HepG2 (cell line): Measurements from ENCODE around the gene EFNA2. TPM values are rescaled to one million over a fixed set of nuclear protein-coding genes. Genes with fewer than 3 reads are reported as not detected.

ENCODE experiments used
- CREB3 ChIP-seq: sonication (generic); formaldehyde crosslinking; IDR thresholded peaks from 2 replicates; pipeline ENCODE4 v1.5.0; 2020; ENCODE audit warnings: missing genetic modification reagents
- HMGXB4 ChIP-seq, 2 experiments: sonication (generic) in 1 of 2; formaldehyde crosslinking in 1 of 2; IDR thresholded peaks; 2 replicates each; pipeline versions ENCODE4 v1.4.0 to v1.6.1; 2018 to 2020; ENCODE audit warnings: missing genetic modification reagents in 2 of 2, borderline replicate concordance in 1 of 2, low read depth in 1 of 2, mild to moderate bottlenecking in 1 of 2, missing biosample characterization in 1 of 2
- MAZ ChIP-seq, 2 experiments: sonication (generic) in 1 of 2; formaldehyde crosslinking in 1 of 2; IDR thresholded peaks; 2 replicates each; pipeline versions ENCODE4 v1.5.0 to v1.6.1; 2012 to 2020; ENCODE audit warnings: low read depth in 2 of 2, mild to moderate bottlenecking in 2 of 2, borderline replicate concordance in 1 of 2, improper control_type of control experiment in 1 of 2, low read length in 1 of 2, missing genetic modification reagents in 1 of 2, moderate library complexity in 1 of 2
- MXI1 ChIP-seq: IDR thresholded peaks from 3 replicates; pipeline ENCODE4 v1.6.1; 2012; ENCODE audit warnings: low read depth, low read length, inconsistent platforms, borderline replicate concordance
- NFIB ChIP-seq: sonication (generic); formaldehyde crosslinking; IDR thresholded peaks from 2 replicates; pipeline ENCODE4 v1.9.0; 2021; ENCODE audit warnings: missing genetic modification reagents, mild to moderate bottlenecking, borderline replicate concordance
- REST ChIP-seq, 2 experiments: IDR thresholded peaks; 2 replicates each; pipeline ENCODE4 v1.6.1; 2011 to 2012; ENCODE audit warnings: low read length in 2 of 2, borderline replicate concordance in 1 of 2, low read depth in 1 of 2, mild to moderate bottlenecking in 1 of 2, moderate library complexity in 1 of 2
- RORA ChIP-seq: sonication (generic); formaldehyde crosslinking; IDR thresholded peaks from 2 replicates; pipeline ENCODE4 v1.5.0; 2020; ENCODE audit warnings: mild to moderate bottlenecking, missing genetic modification reagents, moderate library complexity
- RXRB ChIP-seq: IDR thresholded peaks from 2 replicates; pipeline ENCODE4 v1.6.1; 2016; ENCODE audit warnings: borderline replicate concordance, missing genetic modification reagents, missing compliant biosample characterization
- THRA ChIP-seq: sonication (generic); formaldehyde crosslinking; IDR thresholded peaks from 2 replicates; pipeline ENCODE4 v1.4.0; 2020; ENCODE audit warnings: missing genetic modification reagents, borderline replicate concordance
- THYN1 ChIP-seq: sonication (generic); formaldehyde crosslinking; IDR thresholded peaks from 2 replicates; pipeline ENCODE4 v1.8.1; 2023; ENCODE audit warnings: low read depth, mild to moderate bottlenecking, moderate library complexity, missing genetic modification reagents, borderline replicate concordance
- ZMAT3 ChIP-seq: sonication (generic); formaldehyde crosslinking; conservative IDR thresholded peaks from 2 replicates; pipeline ENCODE4 v1.7.0; 2021; ENCODE audit warnings: missing genetic modification reagents
- ZNF451 ChIP-seq: sonication (generic); formaldehyde crosslinking; IDR thresholded peaks from 2 replicates; pipeline ENCODE4 v1.5.0; 2020; ENCODE audit warnings: mild to moderate bottlenecking, missing genetic modification reagents
- ZNF550 ChIP-seq: sonication (generic); formaldehyde crosslinking; IDR thresholded peaks from 2 replicates; pipeline ENCODE4 v1.4.0; 2020; ENCODE audit warnings: mild to moderate bottlenecking, missing genetic modification reagents, borderline replicate concordance
- ZSCAN12 ChIP-seq: sonication (generic); formaldehyde crosslinking; IDR thresholded peaks from 2 replicates; pipeline ENCODE4 v1.9.0; 2021; ENCODE audit warnings: mild to moderate bottlenecking, missing genetic modification reagents
- polyA plus RNA-seq, 8 experiments: library from polyadenylated mRNA; depleted of rRNA in 3 of 8; stranded (reverse) in 7 of 8; unstranded in 1 of 8; fragments of >200 nt; fragmentation: Illumina TruSeq in 4 of 8; extraction: Trizol in 4 of 8; gene quantifications; 2 replicates each; pipeline versions ENCODE4 v1.2.1 to v1.2.3, GENCODE V29; 2011 to 2016; ENCODE audit warnings: low read depth in 4 of 8, missing spikeins in 1 of 8, mixed read lengths in 1 of 8; ENCODE audit not compliant: insufficient read depth in 1 of 8
- total RNA-seq, 5 experiments: library from RNA; depleted of rRNA; stranded (reverse); fragments of >200 nt; fragmentation: Illumina TruSeq; extraction: Trizol; gene quantifications; 2 replicates each; pipeline ENCODE4 v1.2.3, GENCODE V29; 2016; ENCODE audit warnings: low read depth in 1 of 5

The EFNA2 gene
- total and polyA plus RNA-seq, 2 of the 13 experiments (the other 11 are each of a cell fraction or from before 2014, with no cell fraction given): 6.0 to 9.9 TPM

- TF ChIP-seq MAZ (IDR thresholded peaks at IDR 0.05; ENCODE audit: borderline replicate concordance, low read depth, low read length): no peak
- TF ChIP-seq MAZ (CRISPR knock-in tag; IDR thresholded peaks at IDR 0.05; ENCODE audit: low read depth): no peak
- TF ChIP-seq THYN1 (CRISPR knock-in tag): no peak
- TF ChIP-seq THRA: peak; percentile 18; the same call in 1 of the 2 replicates
- no peak; the same call in 2 of the 3 replicates for TF ChIP-seq MXI1
- no peak for TF ChIP-seq ZSCAN12
- no peak for TF ChIP-seq ZNF550 (CRISPR knock-in tag)
- TF ChIP-seq NFIB (CRISPR knock-in tag): no peak
- 0 out of 2 replicates have a peak, but pooled peaks have one; percentile 7 for TF ChIP-seq ZNF451
- TF ChIP-seq ZMAT3: no peak
- peak; percentile 59 to 84; a peak in 3 of 4 replicates for TF ChIP-seq HMGXB4 (CRISPR knock-in tag; IDR thresholded peaks at IDR 0.05; ENCODE audit: borderline replicate concordance in 1 of 2, low read depth in 1 of 2)
- TF ChIP-seq RXRB (CRISPR knock-in tag): no peak
- TF ChIP-seq RORA: no peak
- no peak for TF ChIP-seq REST (IDR thresholded peaks at IDR 0.05; ENCODE audit: borderline replicate concordance in 1 of 2, low read depth in 1 of 2, low read length in 2 of 2)
- no peak for TF ChIP-seq CREB3 (CRISPR knock-in tag)
Observed at GRCh38 chr19:1243768-1244692, 41.6 kb upstream of the EFNA2 start (continued).
